Measurements from ENCODE around the gene B9D2.

B9D2 gene

GRCh38 chr19:41311072-41311471 lies 52.9 kb downstream of the B9D2 start:
- no peak for DNase-seq (ENCODE audit: low read depth in 2 of 2)
- no peak for TF ChIP-seq CTCF (IDR thresholded peaks at IDR 0.05; ENCODE audit: low read depth, low read length)
- H3K4me3 ChIP-seq (replicated peaks in 1 of 2; ENCODE audit: low read depth in 2 of 2, low read length in 2 of 2) = peak overlapping the region; percentile 63 to 80

- peak; percentile 92 for DNase-seq (ENCODE audit: low read depth in 2 of 2)
- TF ChIP-seq CTCF (IDR thresholded peaks at IDR 0.05; ENCODE audit: low read depth, low read length) = no peak
- peak within 1 kb of the TSS; percentile 63 to 80 for H3K4me3 ChIP-seq (replicated peaks in 1 of 2; ENCODE audit: low read depth in 2 of 2, low read length in 2 of 2)
These were observed 53.7 kb downstream of the B9D2 start, which contains the start of gene CCDC97 for GRCh38 chr19:41310033-41310831. CCDC97 (plus strand) TSS chr19:41310172; CDS start chr19:41310311, 139 bp downstream.

GRCh38 chr19:41309180-41310032 lies 54.5 kb downstream of the B9D2 start:
- TF ChIP-seq CTCF (IDR thresholded peaks at IDR 0.05; ENCODE audit: low read depth, low read length) = no peak

GRCh38 chr19:41308450-41309179 lies 55.3 kb downstream of the B9D2 start:
- H3K4me3 ChIP-seq (replicated peaks in 1 of 2; ENCODE audit: low read depth in 2 of 2, low read length in 2 of 2) = peak overlapping the region in 1 of 2 donors; percentile 80
- DNase-seq (ENCODE audit: low read depth in 2 of 2) = peak; percentile 93 to 94
- TF ChIP-seq CTCF (IDR thresholded peaks at IDR 0.05; ENCODE audit: low read depth, low read length) = peak; percentile 96

More at GRCh38 chr19:41309180-41310032, 54.5 kb downstream of the B9D2 start:
- peak overlapping the region; percentile 63 to 80 for H3K4me3 ChIP-seq (replicated peaks in 1 of 2; ENCODE audit: low read depth in 2 of 2, low read length in 2 of 2)
- no peak for DNase-seq (ENCODE audit: low read depth in 2 of 2)

- no peak overlapping the region for H3K4me3 ChIP-seq (replicated peaks in 1 of 2; ENCODE audit: low read depth in 2 of 2, low read length in 2 of 2)
- TF ChIP-seq CTCF (IDR thresholded peaks at IDR 0.05; ENCODE audit: low read depth, low read length) = no peak
- DNase-seq (ENCODE audit: low read depth in 2 of 2) = no peak
These were observed 55.9 kb downstream of the B9D2 start for GRCh38 chr19:41307954-41308449.

Data from cardiac fibroblast (primary cell).